ENCODE data around the gene DEK. TPM values are rescaled to one million over a fixed set of nuclear protein-coding genes. Genes with fewer than 3 reads are reported as not detected.

DEK gene
- total RNA-seq, 1 donor from 2014 or later = 39.9 TPM

- H3K79me2 ChIP-seq (ENCODE audit: insufficient read depth, low read length) = peaks cover 64% of the 10 kb centered on the region
- peaks cover 14% of the 10 kb centered on the region for H3K4me1 Mint-ChIP-seq (ENCODE audit: low read depth, unreplicated experiment)
Measured at GRCh38 chr6:18244251-18244650, 20.1 kb downstream of the DEK start.

GRCh38 chr6:18243302-18243893 is 20.9 kb downstream of the DEK start:
- Mint-ChIP-seq H3K27me3 (ENCODE audit: low read depth, unreplicated experiment) (no peaks in the 10 kb centered on the region), H3K4me3 (ENCODE audit: unreplicated experiment) (no peak overlapping the region), H3K4me1 (ENCODE audit: low read depth, unreplicated experiment) (peaks cover 14% of the 10 kb centered on the region), H3K9me3 (ENCODE audit: unreplicated experiment) (no peaks in the 10 kb centered on the region), H3K36me3 (ENCODE audit: low read depth, unreplicated experiment) (peaks cover 15% of the 10 kb centered on the region), H3K27ac (ENCODE audit: unreplicated experiment) (peak overlapping the region; percentile 51)
- no peak overlapping the region for H2AFZ ChIP-seq (ENCODE audit: low read depth, low read length)
- TF ChIP-seq CTCF (IDR thresholded peaks at IDR 0.05; ENCODE audit: insufficient read depth, low read depth, low read length) (no peak), EZH2 (IDR thresholded peaks at IDR 0.05; ENCODE audit: insufficient read depth, low read length) (no peak)
- H3K4me1 ChIP-seq (ENCODE audit: insufficient read depth, low read length) = peaks cover 10% of the 10 kb centered on the region
- peaks cover 7% of the 10 kb centered on the region for H3K36me3 ChIP-seq (ENCODE audit: insufficient read depth, low read length)
- H4K20me1 ChIP-seq (ENCODE audit: insufficient read depth, low read length) = no peaks in the 10 kb centered on the region
- no peak overlapping the region for H3K9ac ChIP-seq (ENCODE audit: low read length)
- no peak overlapping the region for H3K4me2 ChIP-seq (ENCODE audit: low read length)
- H3K27ac ChIP-seq (ENCODE audit: low read depth, low read length) = no peak overlapping the region
- no peak overlapping the region for H3K4me3 ChIP-seq (ENCODE audit: insufficient read depth, low read depth, low read length)
- peaks cover 58% of the 10 kb centered on the region for H3K79me2 ChIP-seq (ENCODE audit: insufficient read depth, low read length)
- no peaks in the 10 kb centered on the region for H3K27me3 ChIP-seq (ENCODE audit: insufficient read depth, low read length)
- DNase-seq (ENCODE audit: low read depth) = no peak
- FAIRE-seq = no peak
- no peaks in the 10 kb centered on the region for H3K9me3 ChIP-seq (ENCODE audit: insufficient read depth, low read depth, low read length)

More at GRCh38 chr6:18244251-18244650, 20.1 kb downstream of the DEK start:
- no peak overlapping the region for H3K4me3 Mint-ChIP-seq (ENCODE audit: unreplicated experiment)
- Histone ChIP-seq H3K9ac (ENCODE audit: low read length) (no peak overlapping the region), H3K4me1 (ENCODE audit: insufficient read depth, low read length) (peaks cover 10% of the 10 kb centered on the region), H4K20me1 (ENCODE audit: insufficient read depth, low read length) (no peaks in the 10 kb centered on the region), H3K27me3 (ENCODE audit: insufficient read depth, low read length) (no peaks in the 10 kb centered on the region), H3K4me3 (ENCODE audit: insufficient read depth, low read depth, low read length) (no peak overlapping the region), H3K27ac (ENCODE audit: low read depth, low read length) (no peak overlapping the region), H3K36me3 (ENCODE audit: insufficient read depth, low read length) (peaks cover 12% of the 10 kb centered on the region), H2AFZ (ENCODE audit: low read depth, low read length) (no peak overlapping the region), H3K4me2 (ENCODE audit: low read length) (no peak overlapping the region), H3K9me3 (ENCODE audit: insufficient read depth, low read depth, low read length) (no peaks in the 10 kb centered on the region)
- TF ChIP-seq CTCF (IDR thresholded peaks at IDR 0.05; ENCODE audit: insufficient read depth, low read depth, low read length) (no peak), EZH2 (IDR thresholded peaks at IDR 0.05; ENCODE audit: insufficient read depth, low read length) (no peak)
- FAIRE-seq (no peak), DNase-seq (ENCODE audit: low read depth) (no peak)
- H3K9me3 Mint-ChIP-seq (ENCODE audit: unreplicated experiment) = no peaks in the 10 kb centered on the region
- no peak overlapping the region for H3K27ac Mint-ChIP-seq (ENCODE audit: unreplicated experiment)
- no peaks in the 10 kb centered on the region for H3K27me3 Mint-ChIP-seq (ENCODE audit: low read depth, unreplicated experiment)
- peaks cover 15% of the 10 kb centered on the region for H3K36me3 Mint-ChIP-seq (ENCODE audit: low read depth, unreplicated experiment)

All from astrocyte (in vitro differentiated cells and primary cell).